SHP77 (cell line): Measurements from ENCODE around the gene LCOR.
"Not testable (repeated sequence)": the region's sequence is repeated elsewhere in the genome, so short reads cannot be mapped to it uniquely, and the experiment has no call there.

ENCODE experiments used
- DNase-seq, 2 experiments: peaks; one replicate each; lab custom pipeline; 2025; lab: John Stamatoyannopoulos, UW

The LCOR gene

DNA sequence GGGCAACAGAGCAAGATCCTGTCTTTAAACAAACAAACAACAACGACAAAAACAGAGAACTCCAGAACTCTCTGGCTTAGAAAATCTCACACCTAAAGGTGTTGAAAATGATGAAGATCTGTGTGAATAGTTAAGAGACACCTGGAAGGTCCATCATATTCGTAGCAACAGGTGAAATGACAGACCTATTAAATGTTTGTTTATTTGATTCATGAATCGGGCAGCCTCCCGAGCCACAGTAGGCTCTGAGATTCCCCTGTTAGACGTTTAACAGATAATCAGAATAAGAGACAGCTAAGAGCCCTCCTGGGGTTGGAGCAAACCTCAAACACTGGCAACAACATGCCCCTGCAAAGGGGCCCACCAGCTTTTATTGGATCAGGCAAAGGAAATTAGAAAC is 103.7 kb downstream of the LCOR start:
- DNase-seq: no peak

DNA sequence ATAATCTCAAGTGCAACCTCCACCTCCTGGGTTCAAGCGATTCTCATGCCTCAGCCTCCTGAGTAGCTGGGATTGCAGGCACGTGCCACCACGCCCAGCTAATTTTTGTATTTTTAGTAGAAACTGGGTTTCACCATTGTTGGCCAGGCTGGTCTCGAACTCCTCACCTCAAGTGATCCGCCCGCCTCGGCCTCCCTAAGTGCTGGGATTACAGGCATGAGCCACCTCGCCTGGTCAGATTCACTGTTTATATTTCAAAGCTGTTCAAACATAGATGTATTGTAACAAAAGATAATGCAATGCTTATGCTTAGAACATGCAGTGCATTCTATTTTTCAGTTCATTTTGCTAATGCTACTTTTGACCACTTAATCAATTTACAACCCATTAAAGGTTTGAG is 111.1 kb downstream of the LCOR start:
- DNase-seq: not testable (repeated sequence)

DNA sequence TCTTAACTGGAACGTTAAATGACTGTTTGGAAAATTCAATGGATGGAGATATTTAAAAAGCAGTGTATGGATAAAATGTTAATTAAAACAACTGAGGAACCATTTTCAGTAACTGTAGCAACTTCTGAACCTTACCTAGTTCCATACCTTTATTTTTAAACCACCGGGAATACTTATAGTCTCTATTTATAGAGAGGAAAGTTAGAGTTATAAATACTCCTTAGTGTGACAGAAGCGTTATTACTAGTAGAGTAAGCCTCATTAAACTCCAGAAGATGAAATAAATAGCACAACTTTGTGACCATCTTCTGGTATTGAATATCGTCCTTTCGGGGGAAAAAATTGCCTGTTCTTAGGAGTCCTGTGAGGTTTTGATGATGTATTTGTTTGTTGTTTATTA is 114.9 kb downstream of the LCOR start:
- no peak for DNase-seq

DNA sequence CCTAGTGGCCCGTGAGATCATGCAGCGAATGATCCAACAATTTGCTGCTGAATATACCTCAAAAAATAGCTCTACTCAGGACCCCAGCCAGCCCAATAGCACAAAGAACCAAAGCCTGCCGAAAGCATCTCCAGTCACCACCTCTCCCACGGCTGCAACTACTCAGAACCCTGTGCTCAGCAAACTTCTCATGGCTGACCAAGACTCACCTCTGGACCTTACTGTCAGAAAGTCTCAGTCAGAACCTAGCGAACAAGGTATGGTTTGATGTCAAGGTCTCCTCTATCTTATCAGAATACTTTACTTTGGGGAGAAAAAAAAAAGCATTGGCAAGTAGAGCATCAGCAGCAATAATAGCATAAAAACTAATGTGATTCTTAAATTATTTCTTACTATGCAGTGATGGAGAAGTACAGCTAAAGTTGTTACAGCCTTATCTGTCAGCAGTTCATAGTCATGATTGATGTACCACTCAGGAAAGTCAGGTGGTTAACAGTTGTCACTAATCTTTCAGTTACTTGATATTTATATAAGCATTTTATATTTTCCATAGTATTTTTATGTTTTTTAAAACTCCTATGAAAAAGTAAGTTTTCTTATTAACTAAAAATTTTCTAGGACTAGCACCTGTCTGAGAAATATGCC is 117.1 kb downstream of the LCOR start:
- no peak for DNase-seq

- DNase-seq: no peak
These were observed 119.9 kb downstream of the LCOR start for GRCh38 chr10:96951954-96952353.

- no peak for DNase-seq
These were observed 123.7 kb downstream of the LCOR start for GRCh38 chr10:96955794-96956193.

- no peak for DNase-seq
These were observed 126.0 kb downstream of the LCOR start for GRCh38 chr10:96958071-96958470.

- DNase-seq: no peak
These were observed 127.6 kb downstream of the LCOR start for GRCh38 chr10:96959733-96960132.

GRCh38 chr10:96960872-96961271 is 128.8 kb downstream of the LCOR start:
- no peak for DNase-seq

GRCh38 chr10:96964131-96964530 is 132.0 kb downstream of the LCOR start:
- no peak for DNase-seq

DNA sequence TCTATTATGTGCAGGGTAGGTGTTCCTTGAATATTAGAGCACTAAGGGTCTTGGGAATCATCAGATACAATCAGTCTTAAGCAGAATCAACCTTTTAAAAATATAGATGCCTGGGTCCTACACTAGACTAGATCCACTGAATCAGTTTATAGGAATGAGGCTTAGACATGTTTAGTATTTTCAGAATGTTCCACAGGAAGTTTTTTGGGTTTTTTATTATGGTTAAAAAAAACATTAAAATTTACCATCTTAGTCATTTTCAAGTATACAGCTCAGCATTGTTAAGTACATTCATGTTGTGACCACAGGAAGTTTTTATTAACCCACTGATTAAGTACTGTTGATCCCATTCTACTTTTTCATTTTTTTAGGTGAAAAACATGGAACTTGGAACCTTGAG is 135.7 kb downstream of the LCOR start:
- DNase-seq: no peak

- no peak for DNase-seq
These were observed 136.8 kb downstream of the LCOR start for GRCh38 chr10:96968682-96969423.

DNA sequence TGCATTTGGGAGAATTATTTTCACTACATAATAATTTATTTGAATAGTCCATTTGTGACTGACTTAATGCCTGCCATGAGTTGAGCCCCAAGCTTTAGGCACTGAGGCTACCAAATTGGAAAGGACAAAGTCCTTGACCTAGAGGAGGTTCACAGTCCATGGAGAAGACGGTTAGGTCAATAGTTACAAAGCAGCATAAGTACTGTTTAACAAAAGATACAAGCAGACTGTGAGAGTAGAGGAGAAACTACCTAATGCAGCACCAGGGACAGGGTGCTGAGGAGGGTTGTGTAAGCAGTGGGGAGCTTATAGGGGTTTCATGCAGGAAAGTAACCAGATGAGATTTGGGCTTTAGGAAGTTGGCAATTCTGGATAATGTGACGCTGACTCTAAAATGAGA is 139.2 kb downstream of the LCOR start:
- DNase-seq: no peak

- no peak for DNase-seq
These were observed 140.2 kb downstream of the LCOR start for GRCh38 chr10:96972264-96972663.

- no peak for DNase-seq
These were observed 142.0 kb downstream of the LCOR start for GRCh38 chr10:96973809-96974747.

DNA sequence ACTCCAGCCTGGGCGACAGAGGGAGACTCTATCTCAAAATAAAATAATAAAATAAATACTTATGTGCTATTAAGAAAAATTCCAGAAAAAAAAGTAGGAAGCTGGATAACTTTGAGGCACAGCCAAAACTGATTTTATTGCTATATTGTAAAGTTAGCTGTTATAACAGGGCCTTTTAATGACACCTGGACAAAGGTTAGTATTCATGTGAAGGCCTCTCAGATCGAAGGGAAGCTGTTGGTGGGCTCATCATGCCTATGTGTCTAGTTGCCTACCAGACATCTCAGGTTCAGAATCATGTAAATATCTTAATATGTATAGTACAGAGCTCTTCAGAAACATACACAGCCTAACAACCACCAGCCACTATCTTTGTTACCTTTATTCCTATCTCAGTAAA is 143.0 kb downstream of the LCOR start:
- DNase-seq: no peak

DNA sequence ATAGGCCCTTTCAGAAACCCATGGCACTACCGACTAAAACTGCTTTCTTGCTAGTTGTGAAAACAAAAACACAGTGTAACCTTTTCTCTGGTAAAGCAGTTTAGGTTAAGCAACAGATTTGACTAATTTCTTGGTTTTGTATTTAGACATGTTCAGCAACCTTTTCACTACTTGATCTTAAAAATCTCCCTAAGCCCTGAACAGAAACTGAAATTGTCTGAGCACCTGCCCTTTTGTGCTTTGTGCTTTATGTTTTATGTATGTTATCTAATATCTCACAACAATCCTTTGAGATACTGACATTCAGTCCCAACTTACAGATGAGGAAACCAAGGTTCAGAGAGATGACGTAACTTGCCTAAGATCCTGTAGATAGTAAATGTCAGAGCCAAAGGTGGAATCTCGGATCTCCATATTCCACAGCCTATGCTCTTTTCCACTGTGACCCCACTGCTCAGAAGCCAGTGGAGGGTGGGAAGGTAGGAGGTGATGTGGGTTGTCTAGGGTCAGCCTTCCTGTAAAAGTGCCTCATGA is 146.6 kb downstream of the LCOR start:
- DNase-seq: no peak

DNA sequence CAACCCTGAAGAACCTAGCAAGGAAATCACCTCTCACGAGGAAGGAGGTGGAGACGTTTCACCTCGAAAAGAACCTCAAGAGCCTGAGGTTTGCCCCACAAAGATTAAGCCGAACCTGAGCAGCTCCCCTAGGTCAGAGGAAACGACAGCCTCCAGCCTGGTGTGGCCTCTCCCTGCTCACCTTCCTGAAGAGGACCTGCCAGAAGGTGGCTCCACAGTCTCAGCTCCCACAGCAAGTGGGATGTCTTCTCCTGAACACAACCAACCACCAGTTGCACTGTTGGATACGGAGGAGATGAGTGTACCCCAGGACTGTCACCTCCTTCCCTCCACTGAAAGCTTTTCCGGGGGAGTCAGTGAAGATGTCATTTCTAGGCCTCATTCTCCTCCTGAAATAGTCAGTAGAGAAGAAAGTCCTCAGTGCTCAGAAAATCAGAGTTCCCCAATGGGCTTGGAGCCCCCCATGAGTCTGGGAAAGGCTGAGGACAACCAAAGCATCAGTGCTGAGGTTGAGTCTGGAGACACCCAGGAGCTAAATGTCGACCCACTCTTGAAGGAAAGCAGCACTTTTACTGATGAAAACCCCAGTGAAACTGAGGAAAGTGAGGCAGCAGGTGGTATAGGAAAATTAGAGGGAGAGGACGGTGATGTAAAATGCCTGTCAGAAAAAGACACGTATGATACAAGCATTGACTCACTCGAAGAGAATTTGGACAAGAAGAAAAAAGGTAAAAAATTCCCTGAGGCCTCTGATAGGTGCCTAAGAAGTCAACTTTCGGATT is 150.2 kb downstream of the LCOR start:
- DNase-seq: no peak

DNA sequence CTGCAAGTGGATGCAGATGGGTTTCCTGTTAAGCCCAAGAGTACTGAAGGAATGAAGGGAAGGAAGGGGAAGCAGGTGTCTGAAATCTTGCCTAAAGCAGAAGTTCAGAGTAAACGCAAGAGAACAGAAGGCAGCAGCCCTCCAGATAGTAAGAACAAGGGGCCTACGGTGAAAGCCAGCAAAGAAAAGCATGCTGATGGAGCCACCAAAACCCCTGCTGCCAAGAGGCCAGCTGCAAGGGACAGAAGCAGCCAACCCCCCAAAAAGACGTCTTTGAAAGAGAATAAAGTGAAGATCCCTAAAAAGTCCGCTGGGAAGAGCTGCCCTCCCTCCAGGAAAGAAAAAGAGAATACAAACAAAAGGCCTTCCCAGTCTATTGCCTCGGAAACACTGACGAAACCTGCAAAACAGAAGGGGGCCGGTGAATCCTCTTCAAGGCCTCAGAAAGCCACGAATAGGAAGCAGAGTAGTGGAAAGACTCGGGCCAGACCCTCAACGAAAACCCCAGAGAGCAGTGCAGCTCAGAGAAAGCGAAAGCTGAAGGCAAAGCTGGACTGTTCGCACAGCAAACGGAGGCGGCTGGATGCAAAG is 152.5 kb downstream of the LCOR start:
- DNase-seq: no peak

DNA sequence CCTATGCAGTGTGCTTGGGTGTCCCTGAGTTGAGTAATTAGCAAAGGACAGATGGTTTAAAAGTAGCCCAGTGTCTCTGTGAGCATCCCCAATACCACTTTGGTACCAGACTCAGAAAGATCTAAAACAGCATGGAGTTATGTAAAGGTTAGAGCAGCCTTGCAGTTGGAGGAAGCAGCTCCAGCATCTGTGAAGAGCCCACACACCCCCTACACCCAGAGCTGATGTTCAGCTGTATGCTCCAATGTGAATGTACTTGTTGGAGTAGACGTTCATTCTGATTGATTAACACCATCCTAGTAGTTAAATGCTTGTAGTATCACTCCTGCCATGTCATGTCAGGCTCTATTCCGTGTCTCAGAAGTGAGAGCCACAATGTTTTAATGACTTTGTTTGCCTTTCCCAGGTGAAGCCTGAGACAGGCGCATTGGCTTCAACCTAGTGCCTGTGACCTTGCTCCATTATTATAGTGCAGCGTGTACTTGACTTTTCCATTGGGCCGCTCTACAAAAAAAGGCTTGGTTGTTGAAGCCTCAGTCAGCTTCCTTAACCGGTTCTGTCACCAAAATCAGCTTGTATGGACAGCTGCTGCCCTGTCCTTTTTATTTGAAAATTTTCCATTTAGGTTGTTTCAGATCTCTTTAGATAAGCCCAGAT is 154.2 kb downstream of the LCOR start:
- no peak for DNase-seq
